KG1 (cell line): ENCODE measurements around the gene OTOS.

Source experiments
- DNase-seq: peaks from one replicate; lab custom pipeline; 2025; lab: John Stamatoyannopoulos, UW

Gene OTOS

GRCh38 chr2:240151477-240152031 lies 11.1 kb upstream of the OTOS start:
- DNase-seq = no peak

GRCh38 chr2:240149943-240150784 lies 9.7 kb upstream of the OTOS start:
- no peak for DNase-seq

- no peak for DNase-seq
These were observed 7.6 kb upstream of the OTOS start for GRCh38 chr2:240147911-240148587.

GRCh38 chr2:240147382-240147781 lies 6.9 kb upstream of the OTOS start:
- DNase-seq = no peak

GRCh38 chr2:240146627-240147278 lies 6.3 kb upstream of the OTOS start:
- DNase-seq = no peak

GRCh38 chr2:240146141-240146561 lies 5.7 kb upstream of the OTOS start:
- no peak for DNase-seq

- no peak for DNase-seq
These were observed 5.0 kb upstream of the OTOS start for GRCh38 chr2:240145461-240145860.

- no peak for DNase-seq
These were observed 4.3 kb upstream of the OTOS start for GRCh38 chr2:240144649-240145261.

GRCh38 chr2:240143801-240144648 lies 3.6 kb upstream of the OTOS start:
- DNase-seq = peak; percentile 36

- no peak for DNase-seq
These were observed 2.8 kb upstream of the OTOS start for GRCh38 chr2:240143276-240143675.

GRCh38 chr2:240142859-240143258 lies 2.4 kb upstream of the OTOS start:
- no peak for DNase-seq

GRCh38 chr2:240142256-240142775 lies 1.9 kb upstream of the OTOS start:
- no peak for DNase-seq

GRCh38 chr2:240141736-240142135 lies 1.3 kb upstream of the OTOS start:
- no peak for DNase-seq

- DNase-seq = no peak
These were observed 462 bp upstream of the OTOS start for GRCh38 chr2:240140920-240141319.

- DNase-seq = no peak
These were observed 628 bp downstream of the OTOS start for GRCh38 chr2:240139666-240140393.

GRCh38 chr2:240139011-240139441 lies 1.4 kb downstream of the OTOS start:
- no peak for DNase-seq

- no peak for DNase-seq
These were observed 2.0 kb downstream of the OTOS start for GRCh38 chr2:240138254-240138984.

GRCh38 chr2:240137596-240138253 lies 2.7 kb downstream of the OTOS start:
- DNase-seq = no peak
